ENCODE data around the gene TCF3. TPM values are rescaled to one million over a fixed set of nuclear protein-coding genes. Genes with fewer than 3 reads are reported as not detected.

Gene TCF3
- total RNA-seq, 6 experiments from 2014 or later = 11.0 to 30.1 (median 15.9) TPM

DNA sequence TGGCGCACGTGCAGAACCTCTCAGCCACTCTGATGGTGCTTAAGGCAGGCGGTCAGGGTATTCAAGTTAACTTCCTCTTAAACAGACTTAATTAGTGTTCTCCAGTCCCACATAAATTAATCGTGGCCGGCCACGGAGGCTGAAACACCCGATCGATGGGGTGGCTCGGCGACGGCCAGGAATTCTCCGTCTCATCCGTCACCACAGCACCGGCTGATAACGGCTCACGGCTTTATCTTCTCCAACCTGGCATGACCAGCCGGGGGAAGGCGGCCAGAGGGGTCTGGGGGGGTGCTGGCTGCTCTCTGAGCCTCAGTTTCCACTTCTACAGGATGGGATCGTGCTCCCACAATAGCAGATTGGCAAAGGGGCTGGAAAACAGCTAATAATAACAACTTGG lies 32.6 kb upstream of the TCF3 start:
- no peaks in the 10 kb centered on the region for H3K9me3 ChIP-seq
- no peaks in the 10 kb centered on the region for H3K4me1 ChIP-seq
- ATAC-seq (no peak), DNase-seq (no peak)
- H3K36me3 ChIP-seq = no peaks in the 10 kb centered on the region
- TF ChIP-seq POLR2A (IDR thresholded peaks at IDR 0.05) = no peak
- TF ChIP-seq, protein P1, sequence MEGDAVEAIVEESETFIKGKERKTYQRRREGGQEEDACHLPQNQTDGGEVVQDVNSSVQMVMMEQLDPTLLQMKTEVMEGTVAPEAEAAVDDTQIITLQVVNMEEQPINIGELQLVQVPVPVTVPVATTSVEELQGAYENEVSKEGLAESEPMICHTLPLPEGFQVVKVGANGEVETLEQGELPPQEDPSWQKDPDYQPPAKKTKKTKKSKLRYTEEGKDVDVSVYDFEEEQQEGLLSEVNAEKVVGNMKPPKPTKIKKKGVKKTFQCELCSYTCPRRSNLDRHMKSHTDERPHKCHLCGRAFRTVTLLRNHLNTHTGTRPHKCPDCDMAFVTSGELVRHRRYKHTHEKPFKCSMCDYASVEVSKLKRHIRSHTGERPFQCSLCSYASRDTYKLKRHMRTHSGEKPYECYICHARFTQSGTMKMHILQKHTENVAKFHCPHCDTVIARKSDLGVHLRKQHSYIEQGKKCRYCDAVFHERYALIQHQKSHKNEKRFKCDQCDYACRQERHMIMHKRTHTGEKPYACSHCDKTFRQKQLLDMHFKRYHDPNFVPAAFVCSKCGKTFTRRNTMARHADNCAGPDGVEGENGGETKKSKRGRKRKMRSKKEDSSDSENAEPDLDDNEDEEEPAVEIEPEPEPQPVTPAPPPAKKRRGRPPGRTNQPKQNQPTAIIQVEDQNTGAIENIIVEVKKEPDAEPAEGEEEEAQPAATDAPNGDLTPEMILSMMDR (IDR thresholded peaks at IDR 0.05) = no peak
- H3K27me3 ChIP-seq = no peaks in the 10 kb centered on the region
- no peak overlapping the region for H3K27ac ChIP-seq
- 42% methylated on average over 16 of the region's 19 CpGs for WGBS (ENCODE audit: insufficient coverage, low coverage, low lambda C conversion rate, missing lambda C conversion rate)
- no peak overlapping the region for H3K4me3 ChIP-seq
- intact Hi-C loops (cut with DNase I) = loop anchor here in 1 of 2 donors (5.0 kb wide), 1 partner anchor 82 kb away; no protein-coding TSS in a partner anchor

DNA sequence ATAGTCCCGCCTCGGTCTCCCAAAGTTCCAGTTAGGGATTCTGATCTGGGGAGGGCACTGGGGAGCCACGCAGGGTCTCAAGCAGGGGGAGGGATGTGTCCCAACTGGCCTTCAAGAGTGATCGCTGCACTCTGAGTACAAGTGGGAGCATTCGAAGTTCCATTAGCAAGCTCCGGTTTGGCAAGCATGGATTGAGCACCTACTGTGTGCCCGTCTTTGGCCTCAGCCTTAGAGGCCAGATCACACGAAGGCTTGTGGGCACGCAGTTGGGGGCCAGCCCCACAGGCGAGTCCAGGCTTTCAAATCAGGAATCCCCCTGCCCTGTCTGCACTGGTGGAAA lies 32.1 kb upstream of the TCF3 start:
- Histone ChIP-seq H3K27me3 (no peaks in the 10 kb centered on the region), H3K4me1 (no peaks in the 10 kb centered on the region), H3K9me3 (no peaks in the 10 kb centered on the region), H3K27ac (no peak overlapping the region), H3K36me3 (no peaks in the 10 kb centered on the region), H3K4me3 (no peak overlapping the region)
- ATAC-seq = no peak
- no peak for DNase-seq
- WGBS (ENCODE audit: insufficient coverage, low coverage, low lambda C conversion rate, missing lambda C conversion rate) = 63% methylated on average over 3 of the region's 10 CpGs
- intact Hi-C loops (cut with DNase I) = no loop called here
- no peak for TF ChIP-seq POLR2A (IDR thresholded peaks at IDR 0.05)
- TF ChIP-seq, protein P1 (IDR thresholded peaks at IDR 0.05) = no peak

DNA sequence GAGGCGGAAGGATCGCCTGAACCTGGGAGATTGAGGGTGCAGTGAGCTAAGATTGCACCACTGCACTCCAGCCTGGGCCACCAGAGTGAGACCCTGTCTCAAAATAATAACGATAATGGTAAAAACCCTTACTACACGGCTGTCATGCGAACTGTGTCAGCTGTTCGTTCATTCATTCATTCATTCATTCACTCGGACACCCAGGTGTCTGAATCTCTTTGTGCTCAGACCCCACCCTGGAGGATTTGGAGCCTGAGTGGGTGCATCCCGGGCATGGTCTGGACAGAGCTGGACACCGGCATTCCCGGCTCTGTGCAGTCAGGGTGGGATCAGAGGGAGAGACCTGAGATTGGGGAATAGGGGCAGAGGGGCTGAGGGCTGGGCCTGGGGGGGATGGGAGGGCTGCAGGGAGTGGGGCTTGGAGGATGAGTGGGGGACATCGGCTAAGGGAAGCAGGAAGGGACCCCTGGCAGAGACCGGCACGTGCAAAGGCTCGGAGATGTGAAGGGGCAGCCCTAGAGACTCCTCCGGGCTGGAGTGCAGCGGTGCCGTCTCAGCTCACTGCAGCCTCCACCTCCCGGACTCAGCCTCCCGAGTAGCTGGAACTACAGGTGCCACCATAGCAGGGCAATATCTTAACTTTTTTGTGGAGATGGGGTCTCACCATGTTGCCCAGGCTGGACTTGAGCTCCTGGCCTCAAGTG lies 31.6 kb upstream of the TCF3 start:
- DNase-seq (no peak), ATAC-seq (no peak)
- intact Hi-C loops (cut with DNase I) = no loop called here
- no peaks in the 10 kb centered on the region for H3K4me1 ChIP-seq
- H3K4me3 ChIP-seq = no peak overlapping the region
- no peak overlapping the region for H3K27ac ChIP-seq
- 43% methylated on average over 8 of the region's 19 CpGs for WGBS (ENCODE audit: insufficient coverage, low coverage, low lambda C conversion rate, missing lambda C conversion rate)
- no peaks in the 10 kb centered on the region for H3K9me3 ChIP-seq
- no peaks in the 10 kb centered on the region for H3K27me3 ChIP-seq
- TF ChIP-seq, protein P1 (IDR thresholded peaks at IDR 0.05) = no peak
- no peak for TF ChIP-seq POLR2A (IDR thresholded peaks at IDR 0.05)
- H3K36me3 ChIP-seq = no peaks in the 10 kb centered on the region

DNA sequence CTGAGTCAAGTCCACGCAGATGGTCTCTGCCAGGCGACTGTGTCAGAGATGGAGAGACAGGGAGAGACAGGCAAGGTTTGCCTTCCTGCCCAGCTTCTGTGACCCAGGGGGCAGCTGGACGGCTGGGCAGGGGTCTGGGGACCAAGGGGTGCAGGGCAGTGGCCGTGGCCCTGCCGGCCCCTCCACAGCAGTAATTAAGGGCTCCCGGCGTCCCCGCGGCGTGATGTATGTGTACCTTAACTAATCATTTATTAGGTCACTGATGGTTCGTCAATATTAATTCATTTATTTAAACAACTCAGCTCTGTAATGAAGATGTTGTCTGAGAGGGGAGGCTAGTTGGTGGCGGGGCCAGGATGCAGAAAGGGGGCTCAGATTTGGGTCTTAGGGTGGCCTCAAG lies 28.6 kb upstream of the TCF3 start:
- Histone ChIP-seq H3K36me3 (no peaks in the 10 kb centered on the region), H3K4me3 (no peak overlapping the region), H3K4me1 (peaks cover 0 to 2% (median 0%) of the 10 kb centered on the region in 4 donors), H3K27me3 (no peaks in the 10 kb centered on the region), H3K27ac (no peak overlapping the region), H3K9me3 (no peaks in the 10 kb centered on the region)
- intact Hi-C loops (cut with DNase I) = no loop called here
- no peak for ATAC-seq
- TF ChIP-seq, protein P1 (IDR thresholded peaks at IDR 0.05) = no peak
- TF ChIP-seq POLR2A (IDR thresholded peaks at IDR 0.05) = no peak
- WGBS (ENCODE audit: insufficient coverage, low coverage, low lambda C conversion rate, missing lambda C conversion rate) = 38% methylated on average over 2 of the region's 12 CpGs
- DNase-seq = no peak
